ENCODE measurements around the gene IGFALS. TPM values are rescaled to one million over a fixed set of nuclear protein-coding genes. Genes with fewer than 3 reads are reported as not detected.

Gene IGFALS
- total RNA-seq, 1 donor = not detected

GRCh38 chr16:1821861-1822611 lies 28.5 kb upstream of the IGFALS start:
- no peak overlapping the region for H3K4me3 ChIP-seq (ENCODE audit: low read depth, low read length)
- no peak for DNase-seq (ENCODE audit: low read depth)
- TF ChIP-seq, protein P1, sequence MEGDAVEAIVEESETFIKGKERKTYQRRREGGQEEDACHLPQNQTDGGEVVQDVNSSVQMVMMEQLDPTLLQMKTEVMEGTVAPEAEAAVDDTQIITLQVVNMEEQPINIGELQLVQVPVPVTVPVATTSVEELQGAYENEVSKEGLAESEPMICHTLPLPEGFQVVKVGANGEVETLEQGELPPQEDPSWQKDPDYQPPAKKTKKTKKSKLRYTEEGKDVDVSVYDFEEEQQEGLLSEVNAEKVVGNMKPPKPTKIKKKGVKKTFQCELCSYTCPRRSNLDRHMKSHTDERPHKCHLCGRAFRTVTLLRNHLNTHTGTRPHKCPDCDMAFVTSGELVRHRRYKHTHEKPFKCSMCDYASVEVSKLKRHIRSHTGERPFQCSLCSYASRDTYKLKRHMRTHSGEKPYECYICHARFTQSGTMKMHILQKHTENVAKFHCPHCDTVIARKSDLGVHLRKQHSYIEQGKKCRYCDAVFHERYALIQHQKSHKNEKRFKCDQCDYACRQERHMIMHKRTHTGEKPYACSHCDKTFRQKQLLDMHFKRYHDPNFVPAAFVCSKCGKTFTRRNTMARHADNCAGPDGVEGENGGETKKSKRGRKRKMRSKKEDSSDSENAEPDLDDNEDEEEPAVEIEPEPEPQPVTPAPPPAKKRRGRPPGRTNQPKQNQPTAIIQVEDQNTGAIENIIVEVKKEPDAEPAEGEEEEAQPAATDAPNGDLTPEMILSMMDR (IDR thresholded peaks at IDR 0.05; ENCODE audit: insufficient read depth, low read depth, low read length) = no peak

GRCh38 chr16:1820946-1821290 lies 27.4 kb upstream of the IGFALS start:
- no peak overlapping the region for H3K4me3 ChIP-seq (ENCODE audit: low read depth, low read length)
- DNase-seq (ENCODE audit: low read depth) = no peak
- TF ChIP-seq, protein P1 (IDR thresholded peaks at IDR 0.05; ENCODE audit: insufficient read depth, low read depth, low read length) = no peak

DNA sequence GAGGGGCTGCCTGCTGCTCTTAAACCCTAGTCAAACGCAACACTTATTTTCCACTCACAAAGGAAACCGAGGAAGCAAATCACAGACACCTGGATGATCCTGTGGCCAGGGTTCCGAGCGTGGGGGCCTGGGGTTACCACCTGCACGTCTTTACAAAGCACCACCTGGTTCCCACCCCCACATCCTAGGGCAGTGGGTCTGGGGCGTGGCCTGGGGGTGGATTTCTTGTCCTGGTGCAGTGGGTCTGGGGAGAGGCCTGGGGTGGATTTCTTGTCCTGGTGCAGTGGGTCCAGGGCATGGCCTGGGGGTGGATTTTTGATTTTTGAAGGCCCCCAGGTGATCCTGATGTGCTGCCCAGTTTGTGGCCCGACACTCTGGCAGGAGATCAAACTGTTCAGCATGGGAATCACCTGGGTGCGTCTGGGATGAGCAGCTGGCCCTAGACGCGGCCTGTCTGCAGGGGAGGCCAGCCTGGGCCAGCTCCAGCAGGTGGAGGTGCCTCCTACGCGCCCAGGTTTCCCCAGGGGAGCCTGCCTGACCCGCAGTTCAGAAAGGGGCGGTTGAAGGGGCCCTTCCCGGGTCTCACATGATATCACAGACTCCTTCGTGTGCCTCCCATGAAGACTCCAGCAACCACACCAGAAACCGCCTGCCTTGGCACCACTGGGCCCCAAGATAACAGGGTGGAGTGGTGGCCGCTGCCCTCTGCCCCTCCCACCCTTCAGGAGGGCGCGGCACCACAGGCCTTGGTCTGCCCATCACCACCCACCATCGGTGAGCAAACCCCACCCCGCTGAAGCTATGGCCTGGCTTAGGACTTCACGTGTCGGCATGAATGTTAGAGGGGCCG lies 26.8 kb upstream of the IGFALS start:
- no peak overlapping the region for H3K4me3 ChIP-seq (ENCODE audit: low read depth, low read length)
- TF ChIP-seq, protein P1 (IDR thresholded peaks at IDR 0.05; ENCODE audit: insufficient read depth, low read depth, low read length) = no peak
- DNase-seq (ENCODE audit: low read depth) = no peak

DNA sequence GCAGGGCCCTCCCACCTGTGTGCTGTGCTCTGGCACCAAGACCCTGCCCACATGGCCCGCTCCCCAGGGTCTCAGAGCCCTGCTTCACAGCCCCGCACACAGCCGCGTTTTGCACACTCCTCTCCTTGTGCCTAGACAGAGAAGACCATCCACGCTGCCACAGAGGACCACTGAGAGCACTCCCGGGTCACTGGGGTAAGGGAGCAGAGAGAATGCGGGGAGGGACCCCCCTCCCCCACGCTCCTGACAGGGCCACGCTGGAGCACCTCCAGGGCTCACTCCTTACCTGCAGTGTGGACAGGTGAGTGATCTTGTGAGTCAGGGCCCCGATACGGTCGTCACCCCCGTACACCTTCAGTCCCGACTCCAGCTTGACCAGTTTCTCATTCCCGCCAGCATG lies 26.1 kb upstream of the IGFALS start:
- DNase-seq (ENCODE audit: low read depth) = no peak
- H3K4me3 ChIP-seq (ENCODE audit: low read depth, low read length) = no peak overlapping the region
- TF ChIP-seq, protein P1 (IDR thresholded peaks at IDR 0.05; ENCODE audit: insufficient read depth, low read depth, low read length) = no peak

DNA sequence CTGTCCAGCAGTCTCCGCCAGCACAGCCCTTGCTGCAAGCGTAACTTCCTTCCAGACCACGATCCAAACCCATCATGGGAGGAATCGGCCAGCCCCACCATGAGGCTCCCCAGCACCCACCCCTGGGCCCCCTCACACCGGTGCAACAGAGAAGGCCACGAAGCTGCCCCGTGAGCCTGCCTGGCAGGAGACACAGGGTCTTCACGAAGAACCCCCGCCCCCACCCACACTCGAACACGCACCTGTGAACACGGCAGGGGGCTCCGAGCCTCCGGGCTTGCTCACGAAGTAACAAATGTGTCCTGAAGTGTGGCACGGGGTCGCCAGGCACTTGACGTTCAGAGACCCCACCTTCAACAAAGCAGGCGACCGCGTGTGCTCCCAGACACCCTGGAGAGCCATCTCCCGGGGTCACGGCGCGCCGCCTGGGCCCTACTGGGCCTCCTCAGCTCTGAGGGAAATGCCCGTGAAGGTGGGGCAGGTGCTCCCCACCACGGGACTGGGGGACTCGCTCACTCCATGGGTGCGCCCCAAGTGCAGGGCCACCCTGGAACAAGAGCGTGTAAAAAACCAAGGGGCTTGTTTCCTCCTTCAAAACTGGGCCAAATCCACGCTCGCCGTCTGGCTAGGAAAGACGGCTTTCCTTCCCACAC lies 25.5 kb upstream of the IGFALS start:
- no peak for DNase-seq (ENCODE audit: low read depth)
- H3K4me3 ChIP-seq (ENCODE audit: low read depth, low read length) = no peak overlapping the region
- TF ChIP-seq, protein P1 (IDR thresholded peaks at IDR 0.05; ENCODE audit: insufficient read depth, low read depth, low read length) = no peak

GRCh38 chr16:1818204-1818872 lies 24.8 kb upstream of the IGFALS start:
- TF ChIP-seq, protein P1 (IDR thresholded peaks at IDR 0.05; ENCODE audit: insufficient read depth, low read depth, low read length) = no peak
- no peak overlapping the region for H3K4me3 ChIP-seq (ENCODE audit: low read depth, low read length)
- DNase-seq (ENCODE audit: low read depth) = no peak

All from fibroblast of villous mesenchyme (primary cell).